HFFc6 (cell line): ENCODE measurements around the gene SGTB. TPM values are rescaled to one million over a fixed set of nuclear protein-coding genes. Genes with fewer than 3 reads are reported as not detected.

ENCODE experiments used
- DNase-seq: peaks from one replicate; pipeline ENCODE4 v3.0.0-alpha.2; 2018
- H3K27ac Mint-ChIP-seq: 2 replicates; pipeline ENCODE4 v1.8.0; 2020; ENCODE audit warnings: mild to moderate bottlenecking, mixed read lengths
- H3K27me3 Mint-ChIP-seq: 2 replicates; pipeline ENCODE4 v1.8.0; 2021; ENCODE audit warnings: mild to moderate bottlenecking, moderate library complexity, mixed read lengths; ENCODE audit not compliant: insufficient read depth
- H3K36me3 Mint-ChIP-seq: 2 replicates; pipeline ENCODE4 v1.8.0; 2021; ENCODE audit warnings: low read depth, mixed read lengths
- H3K4me1 Mint-ChIP-seq: 2 replicates; pipeline ENCODE4 v1.8.0; 2020; ENCODE audit warnings: low read depth, mixed read lengths
- H3K4me3 Mint-ChIP-seq: 2 replicates; pipeline ENCODE4 v1.8.0; 2020; ENCODE audit warnings: mild to moderate bottlenecking, moderate library complexity, mixed read lengths
- H3K9me3 Mint-ChIP-seq: 2 replicates; pipeline ENCODE4 v1.8.0; 2020; ENCODE audit warnings: mild to moderate bottlenecking, mixed read lengths
- total RNA-seq, 6 experiments: library from RNA; stranded (reverse); fragmentation: NEBNext Ultra II Directional; extraction: Animal tissue kit (Norgen Biotek cat#: 25700); gene quantifications; 2 replicates in 1 of 6; 3 replicates in 5 of 6; pipeline ENCODE4 v1.2.3, GENCODE V29; 2021
- TF ChIP-seq, protein P1 (sequence below): fragments of 200-600 bp; sonication (generic); IDR thresholded peaks from 2 replicates; pipeline ENCODE4 v1.5.0; 2021; ENCODE audit warnings: antibody characterized with exemption, mild to moderate bottlenecking

SGTB gene
- total RNA-seq, 6 experiments from 2014 or later: 25.7 to 32.7 (median 30.1) TPM

DNA sequence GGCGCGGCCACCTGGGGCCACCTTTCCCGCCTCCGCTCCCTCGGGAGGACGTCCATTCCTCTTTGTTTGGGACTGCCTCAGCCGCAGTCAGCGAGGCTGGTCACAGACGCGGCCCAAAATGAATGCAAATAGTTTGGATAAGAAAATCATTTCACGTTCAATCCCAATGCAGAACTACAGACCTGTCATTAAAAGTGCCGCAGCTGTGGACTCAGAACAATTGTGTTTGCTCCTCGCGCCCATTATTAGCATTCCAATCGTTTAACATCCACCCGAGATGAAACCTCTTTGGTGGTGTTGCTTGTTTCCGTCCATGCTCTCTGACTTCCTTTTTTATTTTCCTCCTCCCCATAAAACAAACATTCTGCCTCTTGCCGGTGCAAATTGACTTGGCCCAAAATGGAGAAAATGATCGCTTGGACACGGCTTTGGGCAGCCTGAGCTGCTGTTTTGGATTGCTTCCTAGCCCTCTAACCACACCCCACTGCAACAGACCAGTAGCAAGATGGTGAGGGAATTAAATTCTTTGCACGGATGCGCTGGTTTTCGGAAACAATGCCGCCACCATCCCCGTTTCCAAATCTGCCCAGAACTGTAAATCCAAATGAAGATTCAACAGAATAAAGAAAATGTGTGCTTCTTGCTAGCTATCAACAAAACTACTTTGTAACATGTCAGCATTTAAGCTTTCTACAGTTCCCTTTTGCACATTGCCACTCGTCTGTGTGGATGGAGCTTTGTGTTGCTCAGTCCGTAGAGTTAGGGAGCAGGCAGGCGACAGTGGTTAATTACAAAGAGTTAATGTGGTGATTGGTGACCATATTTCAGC, 880 bp upstream of the SGTB start:
- Mint-ChIP-seq H3K27ac (peak overlapping the region; percentile 91), H3K9me3 (no peaks in the 10 kb centered on the region), H3K27me3 (no peaks in the 10 kb centered on the region), H3K4me1 (peaks cover 38% of the 10 kb centered on the region), H3K4me3 (peak overlapping the region; percentile 97), H3K36me3 (peaks cover 20% of the 10 kb centered on the region)
- TF ChIP-seq, protein P1, sequence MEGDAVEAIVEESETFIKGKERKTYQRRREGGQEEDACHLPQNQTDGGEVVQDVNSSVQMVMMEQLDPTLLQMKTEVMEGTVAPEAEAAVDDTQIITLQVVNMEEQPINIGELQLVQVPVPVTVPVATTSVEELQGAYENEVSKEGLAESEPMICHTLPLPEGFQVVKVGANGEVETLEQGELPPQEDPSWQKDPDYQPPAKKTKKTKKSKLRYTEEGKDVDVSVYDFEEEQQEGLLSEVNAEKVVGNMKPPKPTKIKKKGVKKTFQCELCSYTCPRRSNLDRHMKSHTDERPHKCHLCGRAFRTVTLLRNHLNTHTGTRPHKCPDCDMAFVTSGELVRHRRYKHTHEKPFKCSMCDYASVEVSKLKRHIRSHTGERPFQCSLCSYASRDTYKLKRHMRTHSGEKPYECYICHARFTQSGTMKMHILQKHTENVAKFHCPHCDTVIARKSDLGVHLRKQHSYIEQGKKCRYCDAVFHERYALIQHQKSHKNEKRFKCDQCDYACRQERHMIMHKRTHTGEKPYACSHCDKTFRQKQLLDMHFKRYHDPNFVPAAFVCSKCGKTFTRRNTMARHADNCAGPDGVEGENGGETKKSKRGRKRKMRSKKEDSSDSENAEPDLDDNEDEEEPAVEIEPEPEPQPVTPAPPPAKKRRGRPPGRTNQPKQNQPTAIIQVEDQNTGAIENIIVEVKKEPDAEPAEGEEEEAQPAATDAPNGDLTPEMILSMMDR: no peak
- peak; percentile 65 for DNase-seq

DNA sequence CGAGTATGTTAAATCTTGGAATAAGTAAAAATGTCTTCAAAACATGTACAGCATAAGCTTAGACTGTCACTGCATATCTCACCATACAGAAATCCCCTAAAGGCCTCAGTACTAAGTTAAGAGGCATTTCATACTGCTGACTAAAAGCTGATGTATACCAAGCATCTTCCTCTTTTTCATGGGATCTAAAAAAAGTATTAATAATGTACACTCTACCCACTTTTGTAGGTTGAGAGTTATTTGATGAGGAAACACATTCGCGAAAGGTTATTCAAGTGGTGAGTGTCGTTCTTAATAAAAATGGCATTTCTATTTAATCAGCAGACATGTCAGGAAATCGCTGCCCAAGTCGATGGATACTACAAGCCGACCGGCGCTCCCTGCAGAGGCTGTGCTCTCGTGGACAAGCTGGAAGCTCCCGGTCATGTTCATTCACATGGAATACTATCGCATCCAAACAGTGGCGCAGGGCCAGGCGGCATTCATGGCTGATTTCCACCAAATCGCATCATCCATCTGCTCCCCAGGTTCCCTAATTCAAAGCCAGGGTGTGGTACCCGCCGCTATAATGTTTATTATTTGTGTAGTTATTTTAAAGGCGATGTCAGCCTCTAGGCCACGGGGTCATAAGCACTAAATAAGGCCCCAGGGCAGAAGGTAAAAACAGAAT, 724 bp downstream of the SGTB start:
- Mint-ChIP-seq H3K4me1 (peaks cover 29% of the 10 kb centered on the region), H3K27me3 (no peaks in the 10 kb centered on the region), H3K9me3 (no peaks in the 10 kb centered on the region), H3K4me3 (peak overlapping the region; percentile 97), H3K36me3 (peaks cover 20% of the 10 kb centered on the region), H3K27ac (peak overlapping the region; percentile 82)
- TF ChIP-seq, protein P1: no peak
- DNase-seq: peak; percentile 76

DNA sequence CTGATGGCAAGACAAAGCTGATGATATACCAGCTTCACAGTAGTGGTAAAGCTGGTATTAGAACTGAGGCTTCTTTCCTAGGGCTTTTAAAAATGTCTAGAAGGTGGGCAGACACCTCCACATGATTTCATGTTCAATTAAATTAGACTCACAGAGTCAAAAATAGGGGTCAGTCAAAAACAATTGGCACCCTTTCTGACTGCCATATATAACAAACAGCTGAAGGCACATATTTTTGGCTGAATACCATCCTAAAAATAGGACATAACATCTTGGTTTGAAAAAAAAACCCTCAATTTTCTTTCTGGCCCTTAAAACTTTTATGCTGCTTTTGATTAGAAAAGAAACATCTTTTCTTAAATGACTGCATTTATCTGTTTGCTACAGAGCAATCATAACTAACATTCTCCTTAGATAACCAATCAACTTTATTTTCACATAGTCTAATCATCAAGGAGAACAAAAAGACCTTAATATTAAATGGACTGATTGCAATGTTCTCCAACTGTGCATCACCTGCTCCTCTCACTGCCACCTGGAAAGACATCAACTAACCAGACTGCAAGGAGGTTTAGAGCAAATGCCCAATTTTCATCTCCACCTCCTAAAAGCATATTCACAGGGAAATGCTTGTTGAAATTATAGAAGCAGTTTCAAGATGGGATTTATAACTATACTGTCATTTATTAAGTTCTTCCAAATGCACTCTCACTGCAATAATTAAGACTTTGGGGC, 3.2 kb downstream of the SGTB start:
- no peaks in the 10 kb centered on the region for H3K9me3 Mint-ChIP-seq
- no peak overlapping the region for H3K4me3 Mint-ChIP-seq
- no peaks in the 10 kb centered on the region for H3K27me3 Mint-ChIP-seq
- peak overlapping the region; percentile 30; the same call in 1 of the 2 replicates for H3K27ac Mint-ChIP-seq
- H3K4me1 Mint-ChIP-seq: peaks cover 14% of the 10 kb centered on the region
- H3K36me3 Mint-ChIP-seq: peaks cover 13% of the 10 kb centered on the region; the same call in 1 of the 2 replicates
- DNase-seq: no peak
- TF ChIP-seq, protein P1: no peak

DNA sequence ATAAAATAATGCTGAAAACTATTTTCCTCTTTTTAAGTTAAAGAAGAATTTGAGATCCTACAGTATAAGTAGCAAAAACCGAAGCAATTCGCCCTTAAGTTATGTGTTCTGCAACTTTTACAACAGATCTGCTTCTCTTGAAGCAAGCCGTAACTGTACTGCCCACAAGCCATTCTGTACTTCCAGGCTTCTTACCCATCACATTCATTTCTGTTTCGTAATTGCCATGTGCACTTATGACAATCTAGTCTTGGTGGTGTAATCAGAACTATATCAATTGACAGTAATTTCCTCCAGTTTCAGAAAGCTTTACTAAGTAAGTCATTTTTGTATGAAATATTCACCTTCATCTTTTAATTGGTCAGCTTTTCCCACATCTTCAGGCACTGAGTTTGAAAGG, 13.8 kb downstream of the SGTB start:
- no peaks in the 10 kb centered on the region for H3K27me3 Mint-ChIP-seq
- no peak overlapping the region for H3K27ac Mint-ChIP-seq
- peaks cover 18% of the 10 kb centered on the region for H3K36me3 Mint-ChIP-seq
- TF ChIP-seq, protein P1: no peak
- no peak overlapping the region for H3K4me3 Mint-ChIP-seq
- H3K4me1 Mint-ChIP-seq: no peaks in the 10 kb centered on the region
- H3K9me3 Mint-ChIP-seq: no peaks in the 10 kb centered on the region
- no peak for DNase-seq

DNA sequence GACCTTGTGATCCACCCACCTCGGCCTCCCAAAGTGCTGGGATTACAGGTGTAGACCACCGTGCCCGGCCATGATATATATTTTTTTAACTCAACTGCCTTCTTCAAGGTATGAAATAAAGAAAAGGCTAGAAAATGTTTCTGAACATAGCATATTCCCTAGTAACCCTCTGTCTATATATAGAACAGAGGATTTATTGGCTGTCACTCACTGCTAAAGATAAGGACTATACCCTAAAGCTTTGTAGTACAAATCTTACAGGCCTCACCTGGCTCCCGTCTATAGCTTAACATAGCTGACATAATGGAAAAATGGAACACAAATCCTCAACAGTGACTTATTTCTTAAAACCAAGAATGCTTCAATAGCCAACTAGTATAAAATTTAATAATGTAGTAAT, 14.2 kb downstream of the SGTB start:
- Mint-ChIP-seq H3K27ac (no peak overlapping the region), H3K36me3 (peaks cover 19% of the 10 kb centered on the region), H3K27me3 (no peaks in the 10 kb centered on the region), H3K9me3 (no peaks in the 10 kb centered on the region), H3K4me1 (no peaks in the 10 kb centered on the region), H3K4me3 (no peak overlapping the region)
- TF ChIP-seq, protein P1: no peak
- no peak for DNase-seq
